GM10248 (cell line): ENCODE measurements around the gene SARS1.

Experiments used
- CTCF ChIA-PET: fragments of 300-600 bp; sonication (Branson Sonifier 250); formaldehyde crosslinking; extraction: SDS; loops from one replicate; lab custom pipeline; 2021; ENCODE audit warnings: antibody characterized with exemption; lab: Yijun Ruan, JAX
- POLR2A ChIA-PET: fragments of 350-650 bp; sonication (Branson Sonifier 250); formaldehyde crosslinking; extraction: SDS; loops from one replicate; lab custom pipeline; 2020; ENCODE audit warnings: antibody characterized with exemption; lab: Yijun Ruan, JAX
- DNase-seq: peaks from one replicate; pipeline ENCODE4 v3.0.0; 2012; ENCODE audit errors: extremely low spot score
- TF ChIP-seq, protein P1 (sequence below): IDR thresholded peaks from 2 replicates; pipeline ENCODE4 v1.5.1; 2012; ENCODE audit warnings: mild to moderate bottlenecking, low read depth; ENCODE audit errors: extremely low read depth, missing control alignments, control extremely low read depth

The SARS1 gene

DNA sequence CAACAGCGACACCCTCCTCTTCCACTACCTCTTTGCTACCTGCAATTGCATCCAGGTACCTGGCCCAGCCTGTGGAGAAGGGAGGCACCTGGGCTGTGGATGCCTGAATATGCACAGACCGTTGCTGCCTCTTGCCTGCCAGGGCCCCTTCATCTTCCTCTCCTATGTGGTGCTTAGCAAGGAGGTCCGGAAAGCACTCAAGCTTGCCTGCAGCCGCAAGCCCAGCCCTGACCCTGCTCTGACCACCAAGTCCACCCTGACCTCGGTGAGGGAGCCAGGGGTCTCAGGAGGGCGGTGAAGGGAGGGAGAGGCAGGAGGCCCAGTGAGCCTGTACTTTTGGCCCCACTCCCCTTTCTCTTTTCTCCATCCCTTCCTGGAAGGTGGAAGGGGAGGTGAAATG is 57.7 kb downstream of the SARS1 start:
- TF ChIP-seq, protein P1, sequence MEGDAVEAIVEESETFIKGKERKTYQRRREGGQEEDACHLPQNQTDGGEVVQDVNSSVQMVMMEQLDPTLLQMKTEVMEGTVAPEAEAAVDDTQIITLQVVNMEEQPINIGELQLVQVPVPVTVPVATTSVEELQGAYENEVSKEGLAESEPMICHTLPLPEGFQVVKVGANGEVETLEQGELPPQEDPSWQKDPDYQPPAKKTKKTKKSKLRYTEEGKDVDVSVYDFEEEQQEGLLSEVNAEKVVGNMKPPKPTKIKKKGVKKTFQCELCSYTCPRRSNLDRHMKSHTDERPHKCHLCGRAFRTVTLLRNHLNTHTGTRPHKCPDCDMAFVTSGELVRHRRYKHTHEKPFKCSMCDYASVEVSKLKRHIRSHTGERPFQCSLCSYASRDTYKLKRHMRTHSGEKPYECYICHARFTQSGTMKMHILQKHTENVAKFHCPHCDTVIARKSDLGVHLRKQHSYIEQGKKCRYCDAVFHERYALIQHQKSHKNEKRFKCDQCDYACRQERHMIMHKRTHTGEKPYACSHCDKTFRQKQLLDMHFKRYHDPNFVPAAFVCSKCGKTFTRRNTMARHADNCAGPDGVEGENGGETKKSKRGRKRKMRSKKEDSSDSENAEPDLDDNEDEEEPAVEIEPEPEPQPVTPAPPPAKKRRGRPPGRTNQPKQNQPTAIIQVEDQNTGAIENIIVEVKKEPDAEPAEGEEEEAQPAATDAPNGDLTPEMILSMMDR: no peak
- DNase-seq: no peak
- POLR2A ChIA-PET: no interaction called here
- CTCF ChIA-PET: interaction anchor here (1.0 to 1.8 kb wide), 3 partner anchors 8 to 261 kb away, joined by 4 to 8 read pairs (median 5); no protein-coding TSS in a partner anchor

DNA sequence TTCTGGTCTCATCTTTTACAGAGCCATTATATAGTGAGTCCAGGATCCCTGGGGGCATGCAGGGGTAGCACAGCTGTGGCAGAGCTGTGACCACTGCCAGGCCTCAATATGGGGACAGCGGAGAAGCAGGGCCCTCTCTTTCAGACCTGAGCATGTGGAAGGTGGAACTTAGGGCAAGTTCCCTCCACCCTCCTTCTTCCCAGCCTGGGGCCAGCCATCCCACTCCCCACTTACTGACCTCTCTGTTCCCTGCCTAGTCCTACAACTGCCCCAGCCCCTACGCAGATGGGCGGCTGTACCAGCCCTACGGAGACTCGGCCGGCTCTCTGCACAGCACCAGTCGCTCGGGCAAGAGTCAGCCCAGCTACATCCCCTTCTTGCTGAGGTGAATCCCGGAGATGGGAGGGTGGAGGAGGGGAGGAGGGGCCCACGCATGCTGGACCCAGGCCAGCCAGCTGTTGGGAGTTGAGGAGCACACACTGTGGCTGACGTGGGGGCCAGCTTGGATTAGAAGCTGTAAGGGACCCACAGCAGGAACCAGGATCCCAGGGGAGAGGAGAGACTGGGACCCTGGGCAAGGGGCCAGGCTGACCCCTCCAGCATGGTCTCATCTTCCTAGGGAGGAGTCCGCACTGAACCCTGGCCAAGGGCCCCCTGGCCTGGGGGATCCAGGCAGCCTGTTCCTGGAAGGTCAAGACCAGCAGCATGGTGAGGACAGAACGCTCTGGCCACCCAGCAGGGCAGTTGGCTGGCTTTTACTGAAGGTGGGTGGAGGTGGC is 58.5 kb downstream of the SARS1 start:
- POLR2A ChIA-PET: no interaction called here
- CTCF ChIA-PET: interaction anchor here (1.7 to 1.8 kb wide), 2 partner anchors 127 to 261 kb away, joined by 5 to 8 read pairs; no protein-coding TSS in a partner anchor
- TF ChIP-seq, protein P1: no peak
- DNase-seq: no peak

DNA sequence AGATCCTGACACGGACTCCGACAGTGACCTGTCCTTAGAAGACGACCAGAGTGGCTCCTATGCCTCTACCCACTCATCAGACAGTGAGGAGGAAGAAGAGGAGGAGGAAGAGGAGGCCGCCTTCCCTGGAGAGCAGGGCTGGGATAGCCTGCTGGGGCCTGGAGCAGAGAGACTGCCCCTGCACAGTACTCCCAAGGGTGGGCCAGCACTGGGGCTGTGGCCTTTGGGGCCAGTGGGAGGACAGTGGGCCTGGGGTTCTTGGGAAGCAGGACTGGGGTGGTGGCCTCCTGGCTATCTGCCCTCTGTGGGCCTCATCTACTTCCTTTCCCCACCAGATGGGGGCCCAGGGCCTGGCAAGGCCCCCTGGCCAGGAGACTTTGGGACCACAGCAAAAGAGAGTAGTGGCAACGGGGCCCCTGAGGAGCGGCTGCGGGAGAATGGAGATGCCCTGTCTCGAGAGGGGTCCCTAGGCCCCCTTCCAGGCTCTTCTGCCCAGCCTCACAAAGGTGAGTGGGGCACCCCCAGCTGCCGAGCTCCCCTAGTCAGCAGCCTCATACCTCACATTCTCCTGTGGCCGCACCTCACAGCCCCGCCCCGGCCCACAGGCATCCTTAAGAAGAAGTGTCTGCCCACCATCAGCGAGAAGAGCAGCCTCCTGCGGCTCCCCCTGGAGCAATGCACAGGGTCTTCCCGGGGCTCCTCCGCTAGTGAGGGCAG is 59.3 kb downstream of the SARS1 start:
- POLR2A ChIA-PET: no interaction called here
- CTCF ChIA-PET: interaction anchor here (1.1 to 1.7 kb wide), 2 partner anchors 126 to 217 kb away, joined by 4 to 5 read pairs; no protein-coding TSS in a partner anchor
- no peak for DNase-seq
- TF ChIP-seq, protein P1: no peak

DNA sequence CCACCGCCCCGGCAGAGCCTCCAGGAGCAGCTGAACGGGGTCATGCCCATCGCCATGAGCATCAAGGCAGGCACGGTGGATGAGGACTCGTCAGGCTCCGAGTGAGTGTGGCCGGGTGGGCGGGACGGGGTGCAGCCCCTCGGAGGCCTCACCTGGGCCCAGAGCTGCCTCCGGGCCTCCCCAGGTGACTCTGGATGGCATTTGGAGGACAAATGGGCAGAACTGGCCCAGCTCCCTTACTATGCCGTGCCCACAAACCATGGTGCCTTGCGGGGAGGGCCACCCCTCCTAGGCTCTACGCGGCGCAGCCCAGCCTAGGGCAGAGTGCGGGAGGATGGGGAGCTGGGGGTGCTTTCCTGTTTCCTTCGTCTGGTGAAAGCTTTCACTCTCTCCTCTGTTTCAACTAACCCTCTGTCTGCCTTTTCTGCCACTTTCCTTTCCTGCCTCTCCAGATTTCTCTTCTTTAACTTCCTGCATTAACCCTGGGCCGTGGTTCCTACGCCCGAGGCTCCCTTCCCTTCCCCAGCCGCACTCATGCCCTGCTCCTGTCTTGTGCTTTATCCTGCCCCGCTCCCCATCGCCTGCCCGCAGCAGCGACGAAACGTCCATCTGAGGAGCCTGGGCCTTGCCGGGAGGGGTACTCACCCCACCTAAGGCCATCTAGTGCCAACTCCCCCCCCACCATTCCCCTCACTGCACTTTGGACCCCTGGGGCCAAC is 60.0 kb downstream of the SARS1 start:
- TF ChIP-seq, protein P1: no peak
- POLR2A ChIA-PET: no interaction called here
- no peak for DNase-seq
- CTCF ChIA-PET: interaction anchor here (1.1 kb wide), 1 partner anchor 217 kb away, joined by 4 read pairs; no protein-coding TSS in a partner anchor

DNA sequence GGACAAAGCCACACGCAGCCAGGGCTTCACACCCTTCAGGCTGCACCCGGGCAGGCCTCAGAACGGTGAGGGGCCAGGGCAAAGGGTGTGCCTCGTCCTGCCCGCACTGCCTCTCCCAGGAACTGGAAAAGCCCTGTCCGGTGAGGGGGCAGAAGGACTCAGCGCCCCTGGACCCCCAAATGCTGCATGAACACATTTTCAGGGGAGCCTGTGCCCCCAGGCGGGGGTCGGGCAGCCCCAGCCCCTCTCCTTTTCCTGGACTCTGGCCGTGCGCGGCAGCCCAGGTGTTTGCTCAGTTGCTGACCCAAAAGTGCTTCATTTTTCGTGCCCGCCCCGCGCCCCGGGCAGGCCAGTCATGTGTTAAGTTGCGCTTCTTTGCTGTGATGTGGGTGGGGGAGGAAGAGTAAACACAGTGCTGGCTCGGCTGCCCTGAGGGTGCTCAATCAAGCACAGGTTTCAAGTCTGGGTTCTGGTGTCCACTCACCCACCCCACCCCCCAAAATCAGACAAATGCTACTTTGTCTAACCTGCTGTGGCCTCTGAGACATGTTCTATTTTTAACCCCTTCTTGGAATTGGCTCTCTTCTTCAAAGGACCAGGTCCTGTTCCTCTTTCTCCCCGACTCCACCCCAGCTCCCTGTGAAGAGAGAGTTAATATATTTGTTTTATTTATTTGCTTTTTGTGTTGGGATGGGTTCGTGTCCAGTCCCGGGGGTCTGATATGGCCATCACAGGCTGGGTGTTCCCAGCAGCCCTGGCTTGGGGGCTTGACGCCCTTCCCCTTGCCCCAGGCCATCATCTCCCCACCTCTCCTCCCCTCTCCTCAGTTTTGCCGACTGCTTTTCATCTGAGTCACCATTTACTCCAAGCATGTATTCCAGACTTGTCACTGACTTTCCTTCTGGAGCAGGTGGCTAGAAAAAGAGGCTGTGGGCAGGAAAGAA is 61.1 kb downstream of the SARS1 start:
- DNase-seq: no peak
- TF ChIP-seq, protein P1: no peak
- POLR2A ChIA-PET: no interaction called here
- CTCF ChIA-PET: interaction anchor here (2.5 to 6.1 kb wide), 2 partner anchors 11 to 124 kb away, joined by 12 to 197 read pairs; partner anchors contain the start of gene SORT1
